Measurements from ENCODE around the gene VPS13D. TPM values are rescaled to one million over a fixed set of nuclear protein-coding genes. Genes with fewer than 3 reads are reported as not detected.

Gene VPS13D
- total RNA-seq, 1 experiment from 2014 or later, result 31.6 TPM

DNA sequence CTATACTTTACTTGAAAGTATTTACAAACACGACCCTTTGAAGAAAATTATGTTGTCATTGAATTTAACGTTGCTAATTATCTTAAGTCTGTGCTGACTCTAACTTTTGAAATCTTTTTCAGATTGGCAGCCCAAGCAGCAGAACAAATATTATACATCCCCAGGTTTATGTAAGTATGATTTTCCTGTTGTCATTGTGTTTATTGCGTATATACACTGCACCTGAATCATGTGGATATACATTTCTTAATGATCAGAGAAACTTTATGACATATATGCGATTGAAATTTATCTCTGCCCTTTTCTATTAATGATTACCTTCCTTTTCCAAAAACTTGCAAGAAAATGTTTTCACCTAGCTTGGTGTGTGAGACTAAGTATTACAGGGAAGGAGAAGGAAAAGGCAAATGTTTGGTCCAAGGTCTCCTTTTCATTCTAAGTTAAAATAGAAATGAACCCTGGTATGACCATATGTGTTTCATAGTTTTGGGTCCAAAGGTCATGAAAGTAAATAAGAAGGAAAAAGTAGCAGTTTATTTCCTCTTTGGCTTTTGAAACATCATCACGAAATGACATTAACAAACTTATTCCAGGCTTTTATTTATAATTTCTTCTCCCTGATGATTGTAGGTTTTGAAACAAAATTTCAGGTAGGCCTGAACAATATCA, 116.8 kb downstream of the VPS13D start:
- Histone ChIP-seq H3K4me1 (ENCODE audit: control insufficient read depth in 1 of 2, insufficient read depth in 2 of 2, low read length in 2 of 2) (peaks cover 0 to 2% of the 10 kb centered on the region in 2 experiments; a peak in 1 of 4 replicates), H3K9ac (ENCODE audit: low read length) (no peak overlapping the region), H3K9me3 (ENCODE audit: control insufficient read depth in 1 of 2, insufficient read depth in 1 of 2, low read depth in 1 of 2, low read length in 2 of 2) (no peaks in the 10 kb centered on the region), H3K79me2 (ENCODE audit: insufficient read depth, low read length) (no peaks in the 10 kb centered on the region), H3K27me3 (ENCODE audit: insufficient read depth, low read length) (no peaks in the 10 kb centered on the region), H3K27ac (ENCODE audit: low read depth, low read length) (no peak overlapping the region), H3K36me3 (ENCODE audit: control insufficient read depth in 1 of 2, insufficient read depth in 2 of 2, low read length in 2 of 2) (peaks cover 7 to 10% of the 10 kb centered on the region in 2 experiments; a peak in 3 of 4 replicates), H3K9me2 (ENCODE audit: insufficient read depth) (no peaks in the 10 kb centered on the region), H3K4me3 (replicated peaks in 1 of 2; ENCODE audit: low read depth in 1 of 2, low read length in 2 of 2) (no peak overlapping the region), H4K20me1 (ENCODE audit: insufficient read depth) (no peaks in the 10 kb centered on the region), H3K4me2 (ENCODE audit: low read length) (no peak overlapping the region), H2AFZ (ENCODE audit: low read depth, low read length, poor library complexity, severe bottlenecking) (no peak overlapping the region)
- TF ChIP-seq ZNF274 (IDR thresholded peaks at IDR 0.05; ENCODE audit: low read depth, low read length) (no peak), SIN3A (IDR thresholded peaks at IDR 0.05; ENCODE audit: low read depth) (no peak), EZH2 (IDR thresholded peaks at IDR 0.05) (no peak), EZH2phosphoT487 (IDR thresholded peaks at IDR 0.05; ENCODE audit: borderline replicate concordance) (no peak), JUND (IDR thresholded peaks at IDR 0.05) (no peak), EGR1 (IDR thresholded peaks at IDR 0.05; ENCODE audit: low read depth) (no peak), RAD21 (IDR thresholded peaks at IDR 0.05; ENCODE audit: low read depth) (no peak), CBX3 (IDR thresholded peaks at IDR 0.05; ENCODE audit: low read depth) (no peak), FOSL1 (IDR thresholded peaks at IDR 0.05; ENCODE audit: low read depth) (no peak), ELF1 (IDR thresholded peaks at IDR 0.05; ENCODE audit: borderline replicate concordance, low read depth) (no peak), POLR2AphosphoS5 (IDR thresholded peaks at IDR 0.05; ENCODE audit: low read depth, low read length) (no peak), SP1 (IDR thresholded peaks at IDR 0.05; ENCODE audit: low read depth) (no peak), YY1 (IDR thresholded peaks at IDR 0.05; ENCODE audit: extremely low read depth, insufficient replicate concordance, low read depth, low read length) (no peak)
- TF ChIP-seq, protein P1, sequence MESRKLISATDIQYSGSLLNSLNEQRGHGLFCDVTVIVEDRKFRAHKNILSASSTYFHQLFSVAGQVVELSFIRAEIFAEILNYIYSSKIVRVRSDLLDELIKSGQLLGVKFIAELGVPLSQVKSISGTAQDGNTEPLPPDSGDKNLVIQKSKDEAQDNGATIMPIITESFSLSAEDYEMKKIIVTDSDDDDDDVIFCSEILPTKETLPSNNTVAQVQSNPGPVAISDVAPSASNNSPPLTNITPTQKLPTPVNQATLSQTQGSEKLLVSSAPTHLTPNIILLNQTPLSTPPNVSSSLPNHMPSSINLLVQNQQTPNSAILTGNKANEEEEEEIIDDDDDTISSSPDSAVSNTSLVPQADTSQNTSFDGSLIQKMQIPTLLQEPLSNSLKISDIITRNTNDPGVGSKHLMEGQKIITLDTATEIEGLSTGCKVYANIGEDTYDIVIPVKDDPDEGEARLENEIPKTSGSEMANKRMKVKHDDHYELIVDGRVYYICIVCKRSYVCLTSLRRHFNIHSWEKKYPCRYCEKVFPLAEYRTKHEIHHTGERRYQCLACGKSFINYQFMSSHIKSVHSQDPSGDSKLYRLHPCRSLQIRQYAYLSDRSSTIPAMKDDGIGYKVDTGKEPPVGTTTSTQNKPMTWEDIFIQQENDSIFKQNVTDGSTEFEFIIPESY (IDR thresholded peaks at IDR 0.05; ENCODE audit: extremely low read depth, insufficient replicate concordance, low read length), result no peak
- TF ChIP-seq, protein P2, sequence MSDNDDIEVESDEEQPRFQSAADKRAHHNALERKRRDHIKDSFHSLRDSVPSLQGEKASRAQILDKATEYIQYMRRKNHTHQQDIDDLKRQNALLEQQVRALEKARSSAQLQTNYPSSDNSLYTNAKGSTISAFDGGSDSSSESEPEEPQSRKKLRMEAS (IDR thresholded peaks at IDR 0.05), result no peak
- TF ChIP-seq, protein P3, sequence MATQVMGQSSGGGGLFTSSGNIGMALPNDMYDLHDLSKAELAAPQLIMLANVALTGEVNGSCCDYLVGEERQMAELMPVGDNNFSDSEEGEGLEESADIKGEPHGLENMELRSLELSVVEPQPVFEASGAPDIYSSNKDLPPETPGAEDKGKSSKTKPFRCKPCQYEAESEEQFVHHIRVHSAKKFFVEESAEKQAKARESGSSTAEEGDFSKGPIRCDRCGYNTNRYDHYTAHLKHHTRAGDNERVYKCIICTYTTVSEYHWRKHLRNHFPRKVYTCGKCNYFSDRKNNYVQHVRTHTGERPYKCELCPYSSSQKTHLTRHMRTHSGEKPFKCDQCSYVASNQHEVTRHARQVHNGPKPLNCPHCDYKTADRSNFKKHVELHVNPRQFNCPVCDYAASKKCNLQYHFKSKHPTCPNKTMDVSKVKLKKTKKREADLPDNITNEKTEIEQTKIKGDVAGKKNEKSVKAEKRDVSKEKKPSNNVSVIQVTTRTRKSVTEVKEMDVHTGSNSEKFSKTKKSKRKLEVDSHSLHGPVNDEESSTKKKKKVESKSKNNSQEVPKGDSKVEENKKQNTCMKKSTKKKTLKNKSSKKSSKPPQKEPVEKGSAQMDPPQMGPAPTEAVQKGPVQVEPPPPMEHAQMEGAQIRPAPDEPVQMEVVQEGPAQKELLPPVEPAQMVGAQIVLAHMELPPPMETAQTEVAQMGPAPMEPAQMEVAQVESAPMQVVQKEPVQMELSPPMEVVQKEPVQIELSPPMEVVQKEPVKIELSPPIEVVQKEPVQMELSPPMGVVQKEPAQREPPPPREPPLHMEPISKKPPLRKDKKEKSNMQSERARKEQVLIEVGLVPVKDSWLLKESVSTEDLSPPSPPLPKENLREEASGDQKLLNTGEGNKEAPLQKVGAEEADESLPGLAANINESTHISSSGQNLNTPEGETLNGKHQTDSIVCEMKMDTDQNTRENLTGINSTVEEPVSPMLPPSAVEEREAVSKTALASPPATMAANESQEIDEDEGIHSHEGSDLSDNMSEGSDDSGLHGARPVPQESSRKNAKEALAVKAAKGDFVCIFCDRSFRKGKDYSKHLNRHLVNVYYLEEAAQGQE (IDR thresholded peaks at IDR 0.05; ENCODE audit: low read depth), result no peak
- TF ChIP-seq, protein P4, sequence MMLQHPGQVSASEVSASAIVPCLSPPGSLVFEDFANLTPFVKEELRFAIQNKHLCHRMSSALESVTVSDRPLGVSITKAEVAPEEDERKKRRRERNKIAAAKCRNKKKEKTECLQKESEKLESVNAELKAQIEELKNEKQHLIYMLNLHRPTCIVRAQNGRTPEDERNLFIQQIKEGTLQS (IDR thresholded peaks at IDR 0.05), result no peak
- TF ChIP-seq, protein P5, sequence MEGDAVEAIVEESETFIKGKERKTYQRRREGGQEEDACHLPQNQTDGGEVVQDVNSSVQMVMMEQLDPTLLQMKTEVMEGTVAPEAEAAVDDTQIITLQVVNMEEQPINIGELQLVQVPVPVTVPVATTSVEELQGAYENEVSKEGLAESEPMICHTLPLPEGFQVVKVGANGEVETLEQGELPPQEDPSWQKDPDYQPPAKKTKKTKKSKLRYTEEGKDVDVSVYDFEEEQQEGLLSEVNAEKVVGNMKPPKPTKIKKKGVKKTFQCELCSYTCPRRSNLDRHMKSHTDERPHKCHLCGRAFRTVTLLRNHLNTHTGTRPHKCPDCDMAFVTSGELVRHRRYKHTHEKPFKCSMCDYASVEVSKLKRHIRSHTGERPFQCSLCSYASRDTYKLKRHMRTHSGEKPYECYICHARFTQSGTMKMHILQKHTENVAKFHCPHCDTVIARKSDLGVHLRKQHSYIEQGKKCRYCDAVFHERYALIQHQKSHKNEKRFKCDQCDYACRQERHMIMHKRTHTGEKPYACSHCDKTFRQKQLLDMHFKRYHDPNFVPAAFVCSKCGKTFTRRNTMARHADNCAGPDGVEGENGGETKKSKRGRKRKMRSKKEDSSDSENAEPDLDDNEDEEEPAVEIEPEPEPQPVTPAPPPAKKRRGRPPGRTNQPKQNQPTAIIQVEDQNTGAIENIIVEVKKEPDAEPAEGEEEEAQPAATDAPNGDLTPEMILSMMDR (IDR thresholded peaks at IDR 0.05 in 2 of 3, conservative IDR thresholded peaks at IDR 0.05 in 1 of 3; ENCODE audit: borderline replicate concordance in 1 of 3, insufficient read depth in 1 of 3, low read depth in 2 of 3, low read length in 2 of 3), result no peak
- BruUV-seq (replicated peaks), result no TSS peak
- ChIA-PET POLR2A (no interaction called here), RAD21 (ENCODE audit: low non-redundant PET in 1 of 2, low total read pairs in 2 of 2, uncharacterized antibody in 2 of 2, unreplicated experiment in 2 of 2) (no interaction called here), CTCF (interaction anchor here (1.1 kb wide), 1 partner anchor 7 kb away, joined by 5 read pairs; no protein-coding TSS in a partner anchor)
- intact Hi-C loops (cut with micrococcal nuclease), result no loop called here
- ATAC-seq, result no peak
- no peak for DNase-seq (ENCODE audit: low read depth, low spot score)

Data from HCT116 (cell line).